T-helper 2 cell (primary cell): Measurements from ENCODE around the gene GPR171.
"Not testable (repeated sequence)": the region's sequence is repeated elsewhere in the genome, so short reads cannot be mapped to it uniquely, and the experiment has no call there.

Experiments used
- DNase-seq, 5 experiments: peaks; one replicate each; pipeline versions ENCODE4 v3.0.0 to v3.0.0-alpha.2; 2012 to 2022
- total RNA-seq, 2 donors: gene quantifications; one replicate each; lab custom pipeline; 2026; lab: John Stamatoyannopoulos, UW

GPR171 gene
- 15.6 to 51.1 reads per million in 2 donors for total RNA-seq

- peak; percentile 11 to 95 (median 59) for DNase-seq
Measured at GRCh38 chr3:151203051-151203420, at the start of gene GPR171. Gene GPR171, minus strand, starts transcription at chr3:151203216. Its CDS starts 3,830 bp downstream, at chr3:151199386.

- DNase-seq: no peak
Measured at GRCh38 chr3:151248772-151249337, 45.8 kb upstream of the GPR171 start.

GRCh38 chr3:151242006-151242405 lies 39.0 kb upstream of the GPR171 start:
- not testable (repeated sequence) for DNase-seq

GRCh38 chr3:151236736-151237135 lies 33.7 kb upstream of the GPR171 start:
- DNase-seq: no peak

- no peak for DNase-seq
Measured at GRCh38 chr3:151236316-151236715, 33.3 kb upstream of the GPR171 start.

- peak in 1 of 5 experiments; percentile 12 for DNase-seq
Measured at GRCh38 chr3:151234825-151235224, 31.8 kb upstream of the GPR171 start.

GRCh38 chr3:151232991-151233390 lies 30.0 kb upstream of the GPR171 start:
- DNase-seq: no peak

GRCh38 chr3:151232403-151232802 lies 29.4 kb upstream of the GPR171 start:
- not testable (repeated sequence) for DNase-seq

- DNase-seq: peak in 1 of 5 experiments; percentile 20
Measured at GRCh38 chr3:151230646-151231045, 27.6 kb upstream of the GPR171 start.

GRCh38 chr3:151228666-151229040 lies 25.6 kb upstream of the GPR171 start:
- DNase-seq: no peak

GRCh38 chr3:151227807-151228665 lies 25.0 kb upstream of the GPR171 start:
- peak; percentile 24 to 84 (median 66) for DNase-seq

GRCh38 chr3:151227266-151227806 lies 24.3 kb upstream of the GPR171 start:
- DNase-seq: peak in 1 of 5 experiments; percentile 19

- no peak for DNase-seq
Measured at GRCh38 chr3:151226825-151227224, 23.8 kb upstream of the GPR171 start.

- DNase-seq: peak in 1 of 5 experiments; percentile 43
Measured at GRCh38 chr3:151226088-151226563, 23.1 kb upstream of the GPR171 start.

GRCh38 chr3:151225040-151225975 lies 22.3 kb upstream of the GPR171 start:
- DNase-seq: peak in 1 of 5 experiments; percentile 56

GRCh38 chr3:151224268-151224866 lies 21.4 kb upstream of the GPR171 start:
- DNase-seq: peak in 1 of 5 experiments; percentile 33

- DNase-seq: no peak
Measured at GRCh38 chr3:151219056-151219455, 16.0 kb upstream of the GPR171 start.

GRCh38 chr3:151218136-151218535 lies 15.1 kb upstream of the GPR171 start:
- no peak for DNase-seq

GRCh38 chr3:151216641-151217607 lies 13.9 kb upstream of the GPR171 start:
- no peak for DNase-seq

- DNase-seq: no peak
Measured at GRCh38 chr3:151214459-151214858, 11.4 kb upstream of the GPR171 start.

- no peak for DNase-seq
Measured at GRCh38 chr3:151213881-151214280, 10.9 kb upstream of the GPR171 start.
